GM23248 (cell line): ENCODE results near the gene VTI1A.

ENCODE experiments used
- EZH2 ChIP-seq: fragments of 200-600 bp; sonication (generic); IDR thresholded peaks from 2 replicates; pipeline ENCODE4 v1.6.1; 2018; ENCODE audit warnings: antibody characterized with exemption, mild to moderate bottlenecking; ENCODE audit not compliant: insufficient read depth, poor library complexity, severe bottlenecking
- EZH2phosphoT487 ChIP-seq: fragments of 200-600 bp; sonication (generic); IDR thresholded peaks from 2 replicates; pipeline ENCODE4 v1.6.1; 2018; ENCODE audit warnings: antibody characterized with exemption, moderate library complexity, mild to moderate bottlenecking, low read depth; ENCODE audit not compliant: insufficient read depth

- TF ChIP-seq EZH2 = no peak
- TF ChIP-seq EZH2phosphoT487 = no peak
Measured at GRCh38 chr10:112710528-112710927, 263.5 kb downstream of the VTI1A start.
